Epidermal melanocyte (primary cell): ENCODE measurements around the gene NARF.
"Not testable (repeated sequence)": the region's sequence is repeated elsewhere in the genome, so short reads cannot be mapped to it uniquely, and the experiment has no call there.

ENCODE experiments used
- DNase-seq: peaks from one replicate; pipeline ENCODE4 v3.0.0; 2011; ENCODE audit warnings: low spot score; ENCODE audit not compliant: insufficient read length

Gene NARF

GRCh38 chr17:82529914-82530300 lies 71.4 kb downstream of the NARF start:
- DNase-seq = no peak

DNA sequence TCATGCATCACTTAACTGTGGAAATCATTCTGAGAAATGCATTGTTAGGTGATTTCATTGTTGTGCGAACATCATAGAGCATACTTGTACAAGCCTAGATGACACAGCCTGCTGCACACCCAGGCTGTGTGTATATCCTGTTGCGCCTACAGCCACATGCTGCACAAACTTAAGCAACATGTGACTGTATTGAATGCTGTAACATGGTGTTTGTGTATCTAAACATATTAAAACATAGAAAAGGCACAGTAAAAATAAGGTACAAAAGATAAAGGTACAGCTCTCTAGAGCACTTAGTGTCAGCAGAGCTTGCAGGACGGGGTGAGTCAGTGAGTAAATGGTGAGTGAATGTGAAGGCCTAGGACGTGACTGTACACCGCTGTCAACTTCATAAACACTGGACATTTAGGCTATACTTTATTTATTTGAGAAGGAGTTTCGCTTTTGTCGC lies 72.9 kb downstream of the NARF start:
- DNase-seq = no peak

- DNase-seq = no peak
Measured at GRCh38 chr17:82534401-82534812, 75.9 kb downstream of the NARF start.

- no peak for DNase-seq
Measured at GRCh38 chr17:82536512-82537201, 78.1 kb downstream of the NARF start.

DNA sequence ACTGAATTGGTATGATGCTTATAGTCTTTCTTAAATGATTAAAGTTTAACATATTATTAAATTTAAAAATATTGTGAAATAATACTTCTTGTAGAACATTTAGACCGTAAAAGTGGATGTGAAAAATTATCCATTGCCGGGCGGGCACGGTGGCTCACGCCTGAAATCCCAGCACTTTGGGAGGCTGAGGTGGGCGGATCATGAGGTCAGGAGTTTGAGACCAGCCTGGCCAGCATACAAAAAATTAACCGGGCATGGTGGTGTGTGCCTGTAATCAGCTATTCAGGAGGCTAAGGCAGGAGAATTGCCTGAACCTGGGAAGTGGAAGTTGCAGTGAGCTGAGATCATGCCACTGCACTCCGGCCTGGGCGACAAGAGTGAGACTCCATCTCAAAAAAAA lies 78.7 kb downstream of the NARF start:
- not testable (repeated sequence) for DNase-seq

GRCh38 chr17:82539076-82539475 lies 80.5 kb downstream of the NARF start:
- DNase-seq = not testable (repeated sequence)
